ENCODE measurements around the gene C19orf85.
A peak's percentile ranks its signal among the peaks of the same experiment; 100 is the strongest.

Gene C19orf85

GRCh38 chr19:55486971-55487923 lies 22.7 kb upstream of the C19orf85 start:
- no peak overlapping the region for H3K27ac ChIP-seq
- H3K4me1 ChIP-seq (ENCODE audit: low read depth, poor library complexity, severe bottlenecking), result no peaks in the 10 kb centered on the region
- H3K36me3 ChIP-seq (ENCODE audit: insufficient read depth), result no peaks in the 10 kb centered on the region
- no peaks in the 10 kb centered on the region for H3K79me2 ChIP-seq (ENCODE audit: insufficient read depth, low read depth)
- H4K20me1 ChIP-seq (ENCODE audit: insufficient read depth), result no peaks in the 10 kb centered on the region
- no peak overlapping the region for H3K4me2 ChIP-seq
- no peak for TF ChIP-seq CTCF (conservative IDR thresholded peaks at IDR 0.05; ENCODE audit: low read depth, low read length)
- no peak overlapping the region for H3K9ac ChIP-seq
- no peak overlapping the region for H2AFZ ChIP-seq (ENCODE audit: low read depth)
- H3K27me3 ChIP-seq (ENCODE audit: insufficient read depth, low read depth), result peaks cover 48% of the 10 kb centered on the region; the same call in 1 of the 2 replicates
- H3K4me3 ChIP-seq (IDR thresholded peaks at IDR 0.05; ENCODE audit: insufficient read depth, low read depth, low read length), result no peak overlapping the region

GRCh38 chr19:55486043-55486970 lies 21.8 kb upstream of the C19orf85 start:
- Histone ChIP-seq H3K4me1 (ENCODE audit: low read depth, poor library complexity, severe bottlenecking) (no peaks in the 10 kb centered on the region), H3K36me3 (ENCODE audit: insufficient read depth) (no peaks in the 10 kb centered on the region), H3K4me2 (no peak overlapping the region), H4K20me1 (ENCODE audit: insufficient read depth) (no peaks in the 10 kb centered on the region), H3K27me3 (ENCODE audit: insufficient read depth, low read depth) (peaks cover 39% of the 10 kb centered on the region; the same call in 1 of the 2 replicates), H3K27ac (no peak overlapping the region), H2AFZ (ENCODE audit: low read depth) (no peak overlapping the region), H3K79me2 (ENCODE audit: insufficient read depth, low read depth) (no peaks in the 10 kb centered on the region), H3K9ac (no peak overlapping the region), H3K4me3 (IDR thresholded peaks at IDR 0.05; ENCODE audit: insufficient read depth, low read depth, low read length) (no peak overlapping the region)
- no peak for TF ChIP-seq CTCF (conservative IDR thresholded peaks at IDR 0.05; ENCODE audit: low read depth, low read length)

DNA sequence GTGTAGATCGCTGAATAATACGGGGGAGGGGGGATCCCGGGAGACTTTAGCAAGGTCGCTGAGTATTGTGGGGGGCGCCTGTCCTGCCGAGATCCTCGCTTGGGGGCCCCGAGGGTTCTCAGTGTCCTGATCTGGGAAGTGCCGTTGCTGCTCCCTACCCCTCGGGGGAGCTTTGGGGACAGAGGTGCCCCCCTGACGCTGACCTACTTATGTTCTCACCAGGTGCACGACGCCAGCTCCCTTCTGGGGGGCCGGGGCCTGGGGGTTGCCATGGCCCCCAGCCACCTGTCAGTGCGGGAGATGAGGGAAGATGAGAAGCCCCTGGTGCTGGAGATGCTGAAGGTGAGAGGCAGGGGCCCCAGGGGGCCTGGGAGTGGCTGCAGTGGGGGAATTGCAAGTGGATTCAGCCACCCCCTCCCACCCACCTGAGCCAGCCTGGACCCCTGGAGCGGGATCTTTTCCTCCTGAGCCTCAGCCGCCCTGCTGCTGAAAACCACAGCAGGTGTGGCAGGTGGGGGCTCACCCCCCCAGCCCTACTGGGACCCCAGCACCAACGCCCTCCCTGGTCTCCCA lies 21.0 kb upstream of the C19orf85 start:
- peak overlapping the region; percentile 15; the same call in 1 of the 2 replicates for H3K4me2 ChIP-seq
- no peak for TF ChIP-seq CTCF (conservative IDR thresholded peaks at IDR 0.05; ENCODE audit: low read depth, low read length)
- no peak overlapping the region for H3K27ac ChIP-seq
- peaks cover 31% of the 10 kb centered on the region; the same call in 1 of the 2 replicates for H3K27me3 ChIP-seq (ENCODE audit: insufficient read depth, low read depth)
- no peaks in the 10 kb centered on the region for H3K36me3 ChIP-seq (ENCODE audit: insufficient read depth)
- no peaks in the 10 kb centered on the region for H3K4me1 ChIP-seq (ENCODE audit: low read depth, poor library complexity, severe bottlenecking)
- H2AFZ ChIP-seq (ENCODE audit: low read depth), result no peak overlapping the region
- no peak overlapping the region for H3K9ac ChIP-seq
- H3K79me2 ChIP-seq (ENCODE audit: insufficient read depth, low read depth), result no peaks in the 10 kb centered on the region
- H4K20me1 ChIP-seq (ENCODE audit: insufficient read depth), result no peaks in the 10 kb centered on the region
- no peak overlapping the region for H3K4me3 ChIP-seq (IDR thresholded peaks at IDR 0.05; ENCODE audit: insufficient read depth, low read depth, low read length)
